CD4-positive, alpha-beta T cell treated with Interleukin-10 for 1 hour (primary cell): Measurements from ENCODE around the gene PTCH1.

Experiments used
- DNase-seq: peaks from one replicate; pipeline ENCODE4 v3.0.0-alpha.2; 2020

The PTCH1 gene

GRCh38 chr9:95462249-95463147 lies 54.3 kb downstream of the PTCH1 start:
- DNase-seq, result peak; percentile 86

- no peak for DNase-seq
Observed at GRCh38 chr9:95461448-95462248, 55.1 kb downstream of the PTCH1 start.

DNA sequence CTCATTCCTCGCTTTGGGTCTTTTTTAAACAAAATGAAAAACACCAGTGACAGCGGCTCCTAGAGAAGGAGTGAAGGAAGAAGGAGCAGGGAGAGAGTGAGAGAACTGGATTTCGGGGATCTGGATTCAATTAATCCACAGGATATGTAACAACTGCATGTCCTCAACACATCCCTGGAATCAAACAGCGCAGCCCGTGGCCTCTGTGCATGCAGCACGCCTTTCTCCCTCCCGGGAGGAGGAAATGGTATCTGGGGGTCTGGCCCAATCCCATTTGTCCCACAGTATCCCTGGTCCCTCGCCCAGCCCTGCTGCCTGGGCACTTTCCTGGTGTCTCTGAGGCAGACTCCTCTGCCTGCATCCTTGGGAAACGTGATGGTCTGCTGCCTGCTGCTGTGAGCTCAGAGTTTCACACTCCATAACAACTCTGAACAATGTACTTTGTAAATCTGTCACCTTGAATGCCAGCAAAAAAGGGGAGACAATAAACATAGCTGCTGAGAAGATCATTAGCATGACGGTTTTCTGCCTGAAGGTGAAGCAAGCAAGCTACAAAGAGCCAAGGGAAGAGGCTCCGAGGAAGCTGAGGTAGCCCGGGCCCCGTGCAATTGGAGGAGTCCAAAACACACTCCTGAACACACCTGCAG lies 56.1 kb downstream of the PTCH1 start:
- DNase-seq, result no peak

GRCh38 chr9:95459851-95460517 lies 56.8 kb downstream of the PTCH1 start:
- no peak for DNase-seq

DNA sequence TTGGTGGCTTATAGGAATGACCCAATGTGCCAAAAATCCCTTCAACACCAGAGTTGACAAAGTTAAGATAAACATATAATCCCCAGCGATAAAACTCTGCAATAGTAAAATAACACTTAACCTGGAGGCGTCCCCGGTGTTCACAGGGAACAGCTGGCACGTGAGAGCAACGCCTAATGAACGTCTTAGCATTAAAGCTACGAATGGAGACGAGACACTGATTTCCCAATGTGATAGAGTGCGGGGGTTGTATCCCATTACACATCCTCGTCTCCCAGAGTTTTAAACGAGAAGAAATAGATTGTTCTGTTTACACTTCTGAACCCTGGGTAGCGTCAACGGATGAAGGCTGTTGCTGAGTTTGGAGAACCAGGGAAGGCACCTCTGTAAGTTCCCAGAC lies 57.6 kb downstream of the PTCH1 start:
- DNase-seq, result no peak

- no peak for DNase-seq
Observed at GRCh38 chr9:95458666-95459065, 58.1 kb downstream of the PTCH1 start.

- DNase-seq, result no peak
Observed at GRCh38 chr9:95457769-95458168, 59.0 kb downstream of the PTCH1 start.

DNA sequence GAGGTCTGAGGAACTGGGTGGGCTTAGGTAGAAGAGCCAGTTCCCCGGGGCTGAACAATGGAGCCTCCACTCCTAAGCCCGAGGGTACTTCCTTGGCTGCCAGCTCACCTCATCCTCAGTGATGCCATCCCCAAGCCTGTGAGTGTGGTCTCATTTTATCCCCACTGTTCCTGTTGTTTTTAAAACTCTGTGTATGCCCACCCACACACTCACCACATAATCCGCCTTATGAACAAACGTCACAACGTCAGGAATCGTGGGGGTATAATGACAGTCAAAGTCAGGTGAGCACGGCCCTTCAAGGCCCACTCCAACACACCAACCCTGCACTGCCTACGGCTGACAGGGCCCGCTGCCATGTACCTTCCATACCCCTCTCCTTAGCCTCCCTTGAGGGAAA lies 61.1 kb downstream of the PTCH1 start:
- no peak for DNase-seq

DNA sequence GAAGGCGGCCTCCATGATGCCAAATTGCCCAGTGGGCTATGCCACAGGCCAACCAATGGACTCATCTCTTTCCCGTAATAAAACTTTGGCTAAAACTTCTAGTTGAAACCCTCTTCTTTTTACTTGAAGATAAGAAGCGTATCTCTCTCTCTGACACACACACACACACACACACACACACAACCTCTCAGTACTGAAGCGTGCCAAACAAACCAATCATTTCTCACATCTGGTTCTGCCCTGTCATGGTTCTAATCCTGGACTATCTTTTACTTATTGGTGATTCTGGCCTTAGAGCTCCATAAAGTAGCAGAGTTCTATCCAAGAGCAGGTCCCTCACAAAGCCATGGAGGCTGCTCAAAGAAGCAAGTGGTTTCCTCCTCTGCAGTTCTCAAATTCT lies 64.6 kb downstream of the PTCH1 start:
- no peak for DNase-seq

DNA sequence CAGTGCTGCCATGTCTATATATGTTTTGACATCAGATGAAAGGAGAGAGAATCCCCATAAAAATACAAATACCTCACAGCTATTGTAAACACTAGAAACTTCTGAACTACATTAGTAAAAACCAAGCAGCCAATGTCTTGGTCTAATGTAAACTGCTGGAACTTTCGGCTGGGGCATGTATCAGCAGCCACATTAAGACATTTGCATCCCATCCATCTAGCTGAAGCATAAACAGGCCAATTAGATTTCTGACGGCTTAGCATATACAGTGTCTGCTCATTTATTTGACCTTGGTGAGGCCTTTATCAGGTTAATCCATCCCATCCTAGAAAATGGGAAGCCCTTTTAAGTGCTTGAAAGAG lies 65.7 kb downstream of the PTCH1 start:
- DNase-seq, result no peak

DNA sequence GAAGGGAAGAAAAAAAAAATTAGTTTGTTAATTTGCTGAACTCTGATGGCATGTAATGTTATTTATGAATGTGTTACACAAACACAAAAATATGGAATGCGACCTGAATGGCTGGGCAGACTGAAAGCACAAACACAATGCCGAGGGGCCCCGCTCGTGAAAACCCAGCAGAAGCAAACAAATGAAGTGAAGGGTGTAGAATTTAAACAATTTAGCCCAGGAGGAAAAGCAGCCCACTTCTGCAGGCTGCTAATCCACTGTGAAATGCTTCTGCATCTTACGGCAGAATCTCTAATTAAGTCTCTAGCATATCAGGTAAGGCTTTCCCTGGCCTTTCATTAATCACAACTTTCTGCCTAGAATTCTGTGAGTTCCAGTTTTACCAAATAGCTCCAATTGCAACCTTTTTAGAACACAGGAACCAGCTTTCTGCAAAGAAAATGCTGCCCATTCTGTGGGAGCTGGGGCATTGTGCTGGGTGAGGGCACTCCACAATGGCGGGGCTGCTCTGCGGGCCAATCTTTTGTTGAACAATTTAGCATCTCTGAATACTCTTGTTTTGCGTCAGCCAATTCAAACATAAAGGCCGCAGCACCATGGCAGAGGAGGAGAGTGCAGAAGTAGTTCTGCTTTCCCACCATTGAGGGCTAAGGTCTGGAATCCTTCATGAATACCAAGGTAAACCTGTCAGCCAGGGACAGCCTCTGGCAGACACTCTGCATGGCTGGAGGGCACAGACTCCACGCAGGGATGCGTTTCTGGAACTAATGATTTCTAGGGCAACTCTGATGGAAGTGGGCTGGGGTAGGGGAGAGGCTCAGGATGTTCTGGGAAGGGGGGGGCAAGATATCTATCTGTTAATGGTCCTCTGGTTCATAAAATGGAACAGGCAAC lies 66.4 kb downstream of the PTCH1 start:
- DNase-seq, result no peak

GRCh38 chr9:95449016-95449415 lies 67.8 kb downstream of the PTCH1 start:
- no peak for DNase-seq

- DNase-seq, result no peak
Observed at GRCh38 chr9:95447660-95448420, 68.9 kb downstream of the PTCH1 start.

DNA sequence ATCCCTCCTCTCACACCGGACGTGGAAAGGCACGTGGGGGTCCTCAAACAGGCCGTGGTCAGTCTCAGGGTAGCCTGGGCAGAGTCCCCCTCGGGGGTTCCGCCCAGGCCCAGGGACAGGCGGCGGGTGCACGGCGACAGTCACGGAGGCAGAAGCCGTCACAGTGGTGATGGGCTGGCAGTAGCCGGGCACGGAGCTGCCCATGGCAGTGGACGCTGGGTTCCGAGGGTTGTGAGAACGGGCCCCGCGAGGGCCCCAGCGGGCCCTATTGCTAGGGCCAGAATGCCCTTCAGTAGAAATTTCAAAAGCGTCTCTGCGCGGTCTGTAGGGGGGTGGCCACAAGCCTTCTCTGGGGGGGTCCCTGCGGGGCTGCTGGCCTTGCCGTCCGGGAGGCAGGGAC lies 69.8 kb downstream of the PTCH1 start:
- no peak for DNase-seq

GRCh38 chr9:95446259-95446658 lies 70.5 kb downstream of the PTCH1 start:
- no peak for DNase-seq

GRCh38 chr9:95444160-95444559 lies 72.6 kb downstream of the PTCH1 start:
- DNase-seq, result no peak

- no peak for DNase-seq
Observed at GRCh38 chr9:95443301-95443700, 73.5 kb downstream of the PTCH1 start.

DNA sequence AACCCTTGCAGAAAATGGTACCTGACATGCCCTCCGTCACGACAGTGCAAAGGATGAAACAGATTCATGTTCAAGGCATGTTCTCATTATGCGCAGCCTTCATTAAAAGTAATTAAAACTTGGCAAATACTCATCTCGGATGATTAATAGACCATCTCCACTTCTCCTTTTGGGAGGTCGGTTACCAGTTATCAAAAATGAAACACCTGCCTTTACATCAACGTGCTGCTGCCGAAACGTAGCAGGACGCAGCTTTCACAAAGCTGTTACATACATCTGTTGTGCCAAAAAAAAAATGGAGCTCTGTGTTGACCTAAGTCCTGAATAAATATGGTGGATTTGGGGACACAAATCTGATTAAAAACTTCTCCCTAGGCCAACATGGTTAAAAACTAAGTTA lies 75.7 kb downstream of the PTCH1 start:
- no peak for DNase-seq

- no peak for DNase-seq
Observed at GRCh38 chr9:95440447-95440846, 76.3 kb downstream of the PTCH1 start.

DNA sequence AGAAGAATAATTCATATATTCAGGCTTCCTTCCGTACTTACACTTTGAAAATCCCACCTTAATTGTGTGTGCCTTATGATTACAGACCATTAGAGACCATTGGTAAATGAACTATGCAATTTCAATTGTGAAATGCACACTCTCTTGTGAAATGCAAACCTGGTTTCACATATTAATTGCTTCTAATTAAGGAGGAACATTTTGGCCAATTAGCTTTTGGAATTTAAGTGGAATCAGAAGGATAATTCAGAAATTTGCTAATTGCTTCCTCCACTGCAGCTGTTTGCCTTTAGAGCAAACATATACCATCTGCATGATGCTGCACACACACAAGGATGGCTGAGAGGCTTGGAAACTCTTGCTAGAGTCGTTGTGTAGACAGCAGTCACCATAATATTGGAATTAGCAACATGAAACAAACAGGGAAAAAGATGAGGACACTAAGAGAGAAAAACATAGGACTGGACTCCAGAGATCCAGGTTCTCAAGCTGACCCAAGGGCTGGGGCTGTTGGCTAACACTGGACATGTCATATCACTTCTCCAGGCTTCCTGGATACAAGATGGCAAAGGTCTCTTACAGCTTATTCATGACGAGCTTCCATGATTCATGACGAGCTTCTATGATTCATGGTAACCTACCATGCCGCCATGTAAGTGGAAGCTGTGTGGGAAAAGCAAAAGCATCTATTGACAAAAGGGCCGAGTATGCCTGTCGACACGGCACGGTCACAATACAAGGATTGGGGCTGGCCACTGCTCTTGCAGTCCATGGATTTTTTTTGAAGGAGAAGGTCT lies 78.0 kb downstream of the PTCH1 start:
- DNase-seq, result no peak
